GM23338 (cell line): ENCODE measurements around the gene ZFP69. TPM values are rescaled to one million over a fixed set of nuclear protein-coding genes. Genes with fewer than 3 reads are reported as not detected.

Experiments
- ATAC-seq: fragments of 200-7000 bp; cut with Tn5 transposase; 3 replicates; pipeline ENCODE4 v1.9.1; 2020
- DNase-seq: peaks from one replicate; pipeline ENCODE4 v3.0.0-alpha.2; 2015; ENCODE audit warnings: low spot score
- H2AFZ ChIP-seq: fragments of 200-600 bp; sonication (generic); 2 replicates; pipeline ENCODE4 v1.8.0; 2016; ENCODE audit warnings: antibody characterized with exemption, mild to moderate bottlenecking, moderate library complexity
- H3F3A ChIP-seq: fragments of 200-600 bp; sonication (generic); replicated peaks from 2 replicates; pipeline ENCODE4 v1.8.0; 2017; ENCODE audit warnings: antibody characterized with exemption, mixed run types, low read depth
- H3K27ac ChIP-seq: fragments of 200-600 bp; sonication (generic); 2 replicates; pipeline ENCODE4 v1.6.1; 2016; ENCODE audit warnings: low read depth
- H3K27me3 ChIP-seq: fragments of 200-600 bp; sonication (generic); 2 replicates; pipeline ENCODE4 v1.8.0; 2016; ENCODE audit warnings: mild to moderate bottlenecking, mixed run types, moderate library complexity; ENCODE audit not compliant: insufficient read depth
- H3K36me3 ChIP-seq: fragments of 200-600 bp; sonication (generic); 2 replicates; pipeline ENCODE4 v1.8.0; 2016; ENCODE audit warnings: mild to moderate bottlenecking; ENCODE audit not compliant: insufficient read depth
- H3K4me1 ChIP-seq: fragments of 200-600 bp; sonication (generic); 2 replicates; pipeline ENCODE4 v1.8.0; 2016; ENCODE audit warnings: mild to moderate bottlenecking, moderate library complexity; ENCODE audit not compliant: insufficient read depth
- H3K4me2 ChIP-seq: fragments of 200-600 bp; sonication (generic); 2 replicates; pipeline ENCODE4 v1.7.1; 2017; ENCODE audit warnings: mixed run types
- H3K4me3 ChIP-seq: fragments of 200-600 bp; sonication (generic); 2 replicates; pipeline ENCODE4 v1.6.1; 2016; ENCODE audit warnings: mixed run types
- H3K79me2 ChIP-seq: fragments of 200-600 bp; sonication (generic); replicated peaks from 2 replicates; pipeline ENCODE4 v1.8.0; 2017; ENCODE audit warnings: mild to moderate bottlenecking; ENCODE audit not compliant: insufficient read depth
- H3K9me2 ChIP-seq: fragments of 200-600 bp; sonication (generic); 2 replicates; pipeline ENCODE4 v1.8.0; 2017; ENCODE audit not compliant: insufficient read depth
- H4K20me1 ChIP-seq: fragments of 200-600 bp; sonication (generic); replicated peaks from 2 replicates; pipeline ENCODE4 v1.8.0; 2017; ENCODE audit warnings: mild to moderate bottlenecking; ENCODE audit not compliant: insufficient read depth
- H3K27ac Mint-ChIP-seq: 2 replicates; pipeline ENCODE4 v1.8.0; 2020; ENCODE audit warnings: inconsistent platforms, mild to moderate bottlenecking, moderate library complexity, mixed read lengths
- H3K27me3 Mint-ChIP-seq: 3 replicates; pipeline ENCODE4 v1.8.0; 2022; ENCODE audit warnings: low read depth, mild to moderate bottlenecking, moderate library complexity, mixed read lengths, inconsistent platforms; ENCODE audit not compliant: insufficient read depth, poor library complexity
- H3K36me3 Mint-ChIP-seq: 3 replicates; pipeline ENCODE4 v1.8.0; 2021; ENCODE audit warnings: low read depth, mild to moderate bottlenecking, inconsistent platforms, moderate library complexity, mixed read lengths
- H3K4me1 Mint-ChIP-seq: 3 replicates; pipeline ENCODE4 v1.8.0; 2020; ENCODE audit warnings: mild to moderate bottlenecking, inconsistent platforms, mixed read lengths
- H3K4me3 Mint-ChIP-seq: 3 replicates; pipeline ENCODE4 v1.8.0; 2021; ENCODE audit warnings: moderate library complexity, mild to moderate bottlenecking, inconsistent platforms, mixed read lengths
- H3K9me3 Mint-ChIP-seq: 3 replicates; pipeline ENCODE4 v1.8.0; 2020; ENCODE audit warnings: moderate library complexity, mild to moderate bottlenecking, inconsistent platforms, mixed read lengths
- CREB1 ChIP-seq: fragments of 250-450 bp; sonication (Bioruptor Pico); IDR thresholded peaks from 2 replicates; pipeline ENCODE4 v1.5.0; 2020; ENCODE audit warnings: low read depth, mild to moderate bottlenecking, moderate library complexity
- EZH2 ChIP-seq: fragments of 200-600 bp; sonication (generic); IDR thresholded peaks from one replicate; pipeline ENCODE4 v1.8.0; 2017; ENCODE audit warnings: antibody characterized with exemption, mild to moderate bottlenecking, low read depth; ENCODE audit not compliant: unreplicated experiment
- EZH2phosphoT487 ChIP-seq: fragments of 200-600 bp; sonication (generic); IDR thresholded peaks from one replicate; pipeline ENCODE4 v1.8.1; 2018; ENCODE audit warnings: antibody characterized with exemption; ENCODE audit not compliant: unreplicated experiment
- JUNB ChIP-seq: IDR thresholded peaks from one replicate; pipeline ENCODE4 v1.6.1; 2016; ENCODE audit warnings: antibody characterized with exemption; ENCODE audit not compliant: unreplicated experiment
- NANOG ChIP-seq: IDR thresholded peaks from 2 replicates; pipeline ENCODE4 v1.6.1; 2016; ENCODE audit warnings: antibody characterized with exemption, borderline replicate concordance
- POLR2AphosphoS5 ChIP-seq: IDR thresholded peaks from 2 replicates; pipeline ENCODE4 v1.6.1; 2016; ENCODE audit warnings: antibody characterized with exemption, low read depth
- STAT1 ChIP-seq: IDR thresholded peaks from one replicate; pipeline ENCODE4 v1.6.1; 2016; ENCODE audit warnings: antibody characterized with exemption; ENCODE audit not compliant: unreplicated experiment
- ZNF114 ChIP-seq: fragments of 250-450 bp; sonication (Bioruptor Pico); IDR thresholded peaks from 2 replicates; pipeline ENCODE4 v1.5.0; 2020; ENCODE audit warnings: mild to moderate bottlenecking, moderate library complexity
- ZNF331 ChIP-seq: fragments of 250-450 bp; sonication (Bioruptor Pico); IDR thresholded peaks from 2 replicates; pipeline ENCODE4 v1.5.0; 2020; ENCODE audit warnings: low read depth, mild to moderate bottlenecking, moderate library complexity
- polyA plus RNA-seq: library from polyadenylated mRNA; unstranded; fragments of >200 nt; fragmentation: Nextera tagmentation; extraction: Ambion mirVana; gene quantifications from 2 replicates; pipeline ENCODE4 v1.2.1, GENCODE V29; 2016
- total RNA-seq: library from RNA; depleted of rRNA; stranded (reverse); fragments of >200 nt; shearing (Covaris generic); gene quantifications from 2 replicates; pipeline ENCODE4 v1.2.3, GENCODE V29; 2014
- TF ChIP-seq, protein P1 (sequence below): IDR thresholded peaks from one replicate; pipeline ENCODE4 v1.6.1; 2018; ENCODE audit warnings: antibody characterized with exemption; ENCODE audit not compliant: unreplicated experiment
- TF ChIP-seq, protein P2 (sequence below), 2 experiments: fragments of 200-600 bp in 1 of 2; sonication (generic) in 1 of 2; conservative IDR thresholded peaks; 2 replicates each; pipeline versions ENCODE4 v1.5.1 to v1.6.1; 2016 to 2017; ENCODE audit warnings: antibody characterized with exemption in 2 of 2, low read depth in 2 of 2, mild to moderate bottlenecking in 2 of 2, moderate library complexity in 1 of 2
- TF ChIP-seq, protein P3 (sequence below): IDR thresholded peaks from 2 replicates; pipeline ENCODE4 v1.6.1; 2016; ENCODE audit warnings: antibody characterized with exemption
- TF ChIP-seq, protein P4 (sequence below): fragments of 250-450 bp; sonication (Bioruptor Pico); IDR thresholded peaks from 2 replicates; pipeline ENCODE4 v1.5.0; 2020; ENCODE audit warnings: mild to moderate bottlenecking, moderate library complexity

Gene ZFP69
- total and polyA plus RNA-seq, 2 experiments from 2014 or later, result 4.6 to 5.1 TPM

DNA sequence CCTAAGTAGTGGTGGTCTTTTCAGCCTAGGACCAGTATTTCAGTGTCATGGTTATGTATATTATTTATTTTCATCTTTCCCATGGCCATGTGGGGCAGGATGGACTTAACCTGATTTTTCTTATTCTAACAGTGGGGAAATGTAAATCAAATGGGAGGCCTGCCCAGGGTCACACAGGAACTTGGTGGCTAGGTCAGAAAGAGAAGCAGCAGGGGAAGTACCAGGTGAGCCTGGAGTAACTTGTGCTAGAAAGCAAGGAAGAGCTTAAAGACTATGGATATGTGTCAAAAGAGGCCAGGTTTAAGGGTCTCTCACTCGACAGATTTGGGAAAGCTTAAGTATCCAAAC is 25.9 kb upstream of the ZFP69 start:
- Histone ChIP-seq H2AFZ (peak overlapping the region; percentile 96), H3K9me2 (peaks cover 8% of the 10 kb centered on the region; the same call in 1 of the 2 replicates), H3F3A (no peaks in the 10 kb centered on the region), H4K20me1 (no peaks in the 10 kb centered on the region), H3K79me2 (peaks cover 36% of the 10 kb centered on the region), H3K4me2 (peak overlapping the region; percentile 83), H3K4me3 (peak overlapping the region; percentile 84), H3K27me3 (no peaks in the 10 kb centered on the region), H3K36me3 (peaks cover 25% of the 10 kb centered on the region), H3K27ac (no peak overlapping the region), H3K4me1 (peaks cover 16% of the 10 kb centered on the region)
- Mint-ChIP-seq H3K4me1 (peaks cover 16% of the 10 kb centered on the region), H3K36me3 (peaks cover 57% of the 10 kb centered on the region), H3K27ac (peak overlapping the region; percentile 76; the same call in 1 of the 2 replicates), H3K9me3 (peaks cover 55% of the 10 kb centered on the region), H3K4me3 (peak overlapping the region; percentile 83), H3K27me3 (peaks cover 10% of the 10 kb centered on the region)
- DNase-seq (peak; percentile 6), ATAC-seq (no peak)
- TF ChIP-seq, protein P1, sequence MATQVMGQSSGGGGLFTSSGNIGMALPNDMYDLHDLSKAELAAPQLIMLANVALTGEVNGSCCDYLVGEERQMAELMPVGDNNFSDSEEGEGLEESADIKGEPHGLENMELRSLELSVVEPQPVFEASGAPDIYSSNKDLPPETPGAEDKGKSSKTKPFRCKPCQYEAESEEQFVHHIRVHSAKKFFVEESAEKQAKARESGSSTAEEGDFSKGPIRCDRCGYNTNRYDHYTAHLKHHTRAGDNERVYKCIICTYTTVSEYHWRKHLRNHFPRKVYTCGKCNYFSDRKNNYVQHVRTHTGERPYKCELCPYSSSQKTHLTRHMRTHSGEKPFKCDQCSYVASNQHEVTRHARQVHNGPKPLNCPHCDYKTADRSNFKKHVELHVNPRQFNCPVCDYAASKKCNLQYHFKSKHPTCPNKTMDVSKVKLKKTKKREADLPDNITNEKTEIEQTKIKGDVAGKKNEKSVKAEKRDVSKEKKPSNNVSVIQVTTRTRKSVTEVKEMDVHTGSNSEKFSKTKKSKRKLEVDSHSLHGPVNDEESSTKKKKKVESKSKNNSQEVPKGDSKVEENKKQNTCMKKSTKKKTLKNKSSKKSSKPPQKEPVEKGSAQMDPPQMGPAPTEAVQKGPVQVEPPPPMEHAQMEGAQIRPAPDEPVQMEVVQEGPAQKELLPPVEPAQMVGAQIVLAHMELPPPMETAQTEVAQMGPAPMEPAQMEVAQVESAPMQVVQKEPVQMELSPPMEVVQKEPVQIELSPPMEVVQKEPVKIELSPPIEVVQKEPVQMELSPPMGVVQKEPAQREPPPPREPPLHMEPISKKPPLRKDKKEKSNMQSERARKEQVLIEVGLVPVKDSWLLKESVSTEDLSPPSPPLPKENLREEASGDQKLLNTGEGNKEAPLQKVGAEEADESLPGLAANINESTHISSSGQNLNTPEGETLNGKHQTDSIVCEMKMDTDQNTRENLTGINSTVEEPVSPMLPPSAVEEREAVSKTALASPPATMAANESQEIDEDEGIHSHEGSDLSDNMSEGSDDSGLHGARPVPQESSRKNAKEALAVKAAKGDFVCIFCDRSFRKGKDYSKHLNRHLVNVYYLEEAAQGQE, result no peak
- no peak for TF ChIP-seq NANOG
- no peak for TF ChIP-seq ZNF114 (CRISPR knock-in tag)
- TF ChIP-seq EZH2phosphoT487, result no peak
- no peak for TF ChIP-seq CREB1
- no peak for TF ChIP-seq POLR2AphosphoS5
- TF ChIP-seq, protein P2, sequence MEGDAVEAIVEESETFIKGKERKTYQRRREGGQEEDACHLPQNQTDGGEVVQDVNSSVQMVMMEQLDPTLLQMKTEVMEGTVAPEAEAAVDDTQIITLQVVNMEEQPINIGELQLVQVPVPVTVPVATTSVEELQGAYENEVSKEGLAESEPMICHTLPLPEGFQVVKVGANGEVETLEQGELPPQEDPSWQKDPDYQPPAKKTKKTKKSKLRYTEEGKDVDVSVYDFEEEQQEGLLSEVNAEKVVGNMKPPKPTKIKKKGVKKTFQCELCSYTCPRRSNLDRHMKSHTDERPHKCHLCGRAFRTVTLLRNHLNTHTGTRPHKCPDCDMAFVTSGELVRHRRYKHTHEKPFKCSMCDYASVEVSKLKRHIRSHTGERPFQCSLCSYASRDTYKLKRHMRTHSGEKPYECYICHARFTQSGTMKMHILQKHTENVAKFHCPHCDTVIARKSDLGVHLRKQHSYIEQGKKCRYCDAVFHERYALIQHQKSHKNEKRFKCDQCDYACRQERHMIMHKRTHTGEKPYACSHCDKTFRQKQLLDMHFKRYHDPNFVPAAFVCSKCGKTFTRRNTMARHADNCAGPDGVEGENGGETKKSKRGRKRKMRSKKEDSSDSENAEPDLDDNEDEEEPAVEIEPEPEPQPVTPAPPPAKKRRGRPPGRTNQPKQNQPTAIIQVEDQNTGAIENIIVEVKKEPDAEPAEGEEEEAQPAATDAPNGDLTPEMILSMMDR (conservative IDR thresholded peaks at IDR 0.05; ENCODE audit: low read depth in 2 of 2), result no peak
- TF ChIP-seq, protein P3, sequence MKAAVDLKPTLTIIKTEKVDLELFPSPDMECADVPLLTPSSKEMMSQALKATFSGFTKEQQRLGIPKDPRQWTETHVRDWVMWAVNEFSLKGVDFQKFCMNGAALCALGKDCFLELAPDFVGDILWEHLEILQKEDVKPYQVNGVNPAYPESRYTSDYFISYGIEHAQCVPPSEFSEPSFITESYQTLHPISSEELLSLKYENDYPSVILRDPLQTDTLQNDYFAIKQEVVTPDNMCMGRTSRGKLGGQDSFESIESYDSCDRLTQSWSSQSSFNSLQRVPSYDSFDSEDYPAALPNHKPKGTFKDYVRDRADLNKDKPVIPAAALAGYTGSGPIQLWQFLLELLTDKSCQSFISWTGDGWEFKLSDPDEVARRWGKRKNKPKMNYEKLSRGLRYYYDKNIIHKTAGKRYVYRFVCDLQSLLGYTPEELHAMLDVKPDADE, result no peak
- TF ChIP-seq EZH2, result no peak
- TF ChIP-seq ZNF331, result no peak
- TF ChIP-seq, protein P4, sequence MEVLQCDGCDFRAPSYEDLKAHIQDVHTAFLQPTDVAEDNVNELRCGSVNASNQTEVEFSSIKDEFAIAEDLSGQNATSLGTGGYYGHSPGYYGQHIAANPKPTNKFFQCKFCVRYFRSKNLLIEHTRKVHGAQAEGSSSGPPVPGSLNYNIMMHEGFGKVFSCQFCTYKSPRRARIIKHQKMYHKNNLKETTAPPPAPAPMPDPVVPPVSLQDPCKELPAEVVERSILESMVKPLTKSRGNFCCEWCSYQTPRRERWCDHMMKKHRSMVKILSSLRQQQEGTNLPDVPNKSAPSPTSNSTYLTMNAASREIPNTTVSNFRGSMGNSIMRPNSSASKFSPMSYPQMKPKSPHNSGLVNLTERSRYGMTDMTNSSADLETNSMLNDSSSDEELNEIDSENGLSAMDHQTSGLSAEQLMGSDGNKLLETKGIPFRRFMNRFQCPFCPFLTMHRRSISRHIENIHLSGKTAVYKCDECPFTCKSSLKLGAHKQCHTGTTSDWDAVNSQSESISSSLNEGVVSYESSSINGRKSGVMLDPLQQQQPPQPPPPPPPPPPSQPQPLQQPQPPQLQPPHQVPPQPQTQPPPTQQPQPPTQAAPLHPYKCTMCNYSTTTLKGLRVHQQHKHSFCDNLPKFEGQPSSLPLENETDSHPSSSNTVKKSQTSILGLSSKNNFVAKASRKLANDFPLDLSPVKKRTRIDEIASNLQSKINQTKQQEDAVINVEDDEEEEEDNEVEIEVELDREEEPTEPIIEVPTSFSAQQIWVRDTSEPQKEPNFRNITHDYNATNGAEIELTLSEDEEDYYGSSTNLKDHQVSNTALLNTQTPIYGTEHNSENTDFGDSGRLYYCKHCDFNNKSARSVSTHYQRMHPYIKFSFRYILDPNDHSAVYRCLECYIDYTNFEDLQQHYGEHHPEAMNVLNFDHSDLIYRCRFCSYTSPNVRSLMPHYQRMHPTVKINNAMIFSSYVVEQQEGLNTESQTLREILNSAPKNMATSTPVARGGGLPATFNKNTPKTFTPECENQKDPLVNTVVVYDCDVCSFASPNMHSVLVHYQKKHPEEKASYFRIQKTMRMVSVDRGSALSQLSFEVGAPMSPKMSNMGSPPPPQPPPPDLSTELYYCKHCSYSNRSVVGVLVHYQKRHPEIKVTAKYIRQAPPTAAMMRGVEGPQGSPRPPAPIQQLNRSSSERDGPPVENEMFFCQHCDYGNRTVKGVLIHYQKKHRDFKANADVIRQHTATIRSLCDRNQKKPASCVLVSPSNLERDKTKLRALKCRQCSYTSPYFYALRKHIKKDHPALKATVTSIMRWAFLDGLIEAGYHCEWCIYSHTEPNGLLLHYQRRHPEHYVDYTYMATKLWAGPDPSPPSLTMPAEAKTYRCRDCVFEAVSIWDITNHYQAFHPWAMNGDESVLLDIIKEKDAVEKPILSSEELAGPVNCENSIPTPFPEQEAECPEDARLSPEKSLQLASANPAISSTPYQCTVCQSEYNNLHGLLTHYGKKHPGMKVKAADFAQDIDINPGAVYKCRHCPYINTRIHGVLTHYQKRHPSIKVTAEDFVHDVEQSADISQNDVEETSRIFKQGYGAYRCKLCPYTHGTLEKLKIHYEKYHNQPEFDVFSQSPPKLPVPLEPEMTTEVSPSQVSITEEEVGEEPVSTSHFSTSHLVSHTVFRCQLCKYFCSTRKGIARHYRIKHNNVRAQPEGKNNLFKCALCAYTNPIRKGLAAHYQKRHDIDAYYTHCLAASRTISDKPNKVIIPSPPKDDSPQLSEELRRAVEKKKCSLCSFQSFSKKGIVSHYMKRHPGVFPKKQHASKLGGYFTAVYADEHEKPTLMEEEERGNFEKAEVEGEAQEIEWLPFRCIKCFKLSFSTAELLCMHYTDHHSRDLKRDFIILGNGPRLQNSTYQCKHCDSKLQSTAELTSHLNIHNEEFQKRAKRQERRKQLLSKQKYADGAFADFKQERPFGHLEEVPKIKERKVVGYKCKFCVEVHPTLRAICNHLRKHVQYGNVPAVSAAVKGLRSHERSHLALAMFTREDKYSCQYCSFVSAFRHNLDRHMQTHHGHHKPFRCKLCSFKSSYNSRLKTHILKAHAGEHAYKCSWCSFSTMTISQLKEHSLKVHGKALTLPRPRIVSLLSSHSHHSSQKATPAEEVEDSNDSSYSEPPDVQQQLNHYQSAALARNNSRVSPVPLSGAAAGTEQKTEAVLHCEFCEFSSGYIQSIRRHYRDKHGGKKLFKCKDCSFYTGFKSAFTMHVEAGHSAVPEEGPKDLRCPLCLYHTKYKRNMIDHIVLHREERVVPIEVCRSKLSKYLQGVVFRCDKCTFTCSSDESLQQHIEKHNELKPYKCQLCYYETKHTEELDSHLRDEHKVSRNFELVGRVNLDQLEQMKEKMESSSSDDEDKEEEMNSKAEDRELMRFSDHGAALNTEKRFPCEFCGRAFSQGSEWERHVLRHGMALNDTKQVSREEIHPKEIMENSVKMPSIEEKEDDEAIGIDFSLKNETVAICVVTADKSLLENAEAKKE (CRISPR knock-in tag), result no peak
- TF ChIP-seq STAT1, result no peak
- no peak for TF ChIP-seq JUNB
